Amniotic stem cell (primary cell): ENCODE measurements around the gene MIB2.

Source experiments
- DNase-seq: peaks from one replicate; lab custom pipeline; 2025; lab: John Stamatoyannopoulos, UW

Gene MIB2

DNA sequence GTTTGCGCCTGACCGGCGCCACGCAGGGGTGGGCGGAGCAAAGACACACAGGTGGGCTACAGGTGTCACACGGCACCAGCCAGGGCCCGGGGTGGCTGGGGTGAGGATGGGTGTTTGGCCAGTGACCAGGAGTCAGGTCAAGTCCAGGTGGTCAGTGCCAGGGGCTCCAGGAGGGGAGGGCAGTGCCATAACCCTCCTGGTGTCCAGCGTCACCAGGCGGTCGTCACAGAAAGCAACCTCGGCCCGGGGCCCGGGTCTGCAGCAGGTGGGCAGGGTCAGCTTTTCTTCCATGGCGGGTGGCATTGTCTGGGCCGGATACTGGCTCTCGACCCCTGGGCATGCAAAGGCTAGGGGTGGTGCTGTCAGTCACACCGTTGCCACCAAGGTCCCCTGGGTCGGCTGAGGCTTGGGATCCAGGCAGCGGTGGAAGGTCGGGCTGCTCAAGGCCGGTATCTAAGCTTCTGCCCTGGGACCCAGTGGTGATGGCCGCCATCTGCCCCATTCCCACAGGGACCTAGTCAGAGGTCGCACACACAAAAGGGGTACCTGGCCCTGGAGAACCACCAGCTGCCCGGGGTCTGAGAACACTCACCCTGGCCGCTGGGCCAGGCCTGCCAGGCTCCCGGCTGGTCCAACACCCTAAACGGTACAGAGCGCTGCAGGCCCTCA is 17.1 kb upstream of the MIB2 start:
- no peak for DNase-seq

GRCh38 chr1:1598720-1599029 is 16.6 kb upstream of the MIB2 start:
- DNase-seq: no peak

DNA sequence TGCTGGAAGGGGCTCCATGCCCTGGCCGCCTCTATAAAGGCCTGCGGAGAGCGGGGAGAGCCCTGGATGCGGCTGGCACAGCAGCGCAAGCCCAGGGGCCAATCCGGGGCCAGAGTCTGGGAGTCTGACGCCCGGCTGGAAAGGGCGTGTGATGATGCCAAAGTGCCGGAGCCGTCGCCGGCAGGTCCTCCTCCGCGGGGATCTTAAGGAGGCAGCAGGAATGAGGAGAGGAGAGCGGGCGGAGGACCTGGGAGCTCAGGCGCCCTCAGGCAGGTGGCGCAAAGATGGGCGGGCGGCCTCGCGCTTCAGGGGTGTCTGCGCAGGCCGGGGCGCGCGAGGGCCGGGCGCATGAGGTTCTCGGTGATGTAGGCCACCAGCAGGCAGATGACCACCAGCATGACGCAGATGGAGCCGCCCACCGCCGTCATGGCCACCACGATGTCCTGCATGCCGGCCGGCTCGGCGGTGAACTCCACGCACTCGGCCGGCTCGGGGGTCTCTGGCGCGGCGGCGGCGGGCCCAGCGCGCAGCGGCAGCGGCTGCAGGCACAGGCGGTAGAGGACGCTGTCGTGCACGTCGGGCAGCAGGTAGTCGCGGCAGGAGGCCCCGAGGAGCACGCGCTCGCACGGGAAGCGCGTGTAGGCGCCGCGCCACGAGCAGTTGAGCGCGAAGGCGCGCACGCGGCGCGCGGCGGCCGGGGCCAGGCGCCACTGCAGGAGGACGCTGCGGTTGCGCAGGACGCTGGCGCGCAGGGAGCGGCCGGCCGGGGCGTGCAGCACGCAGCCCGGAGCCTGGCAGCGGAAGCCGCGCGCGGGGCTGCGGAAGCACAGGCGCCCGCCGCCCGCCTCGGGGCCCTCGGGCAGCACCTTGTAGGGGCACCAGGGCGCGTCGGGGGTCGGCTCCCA is 16.0 kb upstream of the MIB2 start:
- no peak for DNase-seq

- DNase-seq: no peak
Observed at GRCh38 chr1:1599935-1600860, 15.1 kb upstream of the MIB2 start, which contains the start of gene FNDC10. Gene FNDC10 (minus strand): TSS chr1:1600135. CDS start chr1:1600015, 120 bp downstream.

DNA sequence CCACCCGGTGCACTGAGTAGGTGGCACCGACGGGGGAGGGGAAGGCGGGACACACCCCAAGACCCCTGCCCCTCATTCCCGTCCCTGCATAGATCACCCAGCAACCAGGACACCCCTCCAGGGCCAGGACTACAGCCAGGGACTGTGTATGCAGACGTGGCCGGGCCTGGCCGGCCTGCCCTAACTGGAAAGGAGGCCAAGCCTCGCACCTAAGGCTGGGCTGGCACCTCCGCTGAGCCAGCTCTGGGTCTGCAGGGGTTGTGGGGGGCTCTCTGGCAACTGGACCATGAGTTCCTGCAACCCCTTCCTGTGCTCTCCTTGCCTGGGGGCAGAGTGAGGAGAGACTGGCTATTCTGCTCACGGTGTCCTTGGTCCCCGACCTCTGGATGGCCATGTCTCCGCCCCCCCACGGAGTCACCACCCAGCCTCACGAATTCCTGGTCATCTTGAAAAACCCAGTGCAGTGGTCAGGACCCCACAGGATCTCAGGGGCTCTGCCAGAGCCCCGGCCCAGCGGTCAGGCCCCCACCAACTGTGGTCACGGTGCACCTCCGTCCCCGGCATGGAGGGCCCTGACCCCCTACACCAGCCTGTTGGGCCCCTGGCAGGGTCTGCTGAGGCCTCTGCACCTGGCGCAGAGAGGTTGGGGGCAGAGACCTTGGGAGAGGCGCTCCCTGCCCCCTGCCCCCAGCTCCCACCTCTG is 14.3 kb upstream of the MIB2 start:
- no peak for DNase-seq

DNA sequence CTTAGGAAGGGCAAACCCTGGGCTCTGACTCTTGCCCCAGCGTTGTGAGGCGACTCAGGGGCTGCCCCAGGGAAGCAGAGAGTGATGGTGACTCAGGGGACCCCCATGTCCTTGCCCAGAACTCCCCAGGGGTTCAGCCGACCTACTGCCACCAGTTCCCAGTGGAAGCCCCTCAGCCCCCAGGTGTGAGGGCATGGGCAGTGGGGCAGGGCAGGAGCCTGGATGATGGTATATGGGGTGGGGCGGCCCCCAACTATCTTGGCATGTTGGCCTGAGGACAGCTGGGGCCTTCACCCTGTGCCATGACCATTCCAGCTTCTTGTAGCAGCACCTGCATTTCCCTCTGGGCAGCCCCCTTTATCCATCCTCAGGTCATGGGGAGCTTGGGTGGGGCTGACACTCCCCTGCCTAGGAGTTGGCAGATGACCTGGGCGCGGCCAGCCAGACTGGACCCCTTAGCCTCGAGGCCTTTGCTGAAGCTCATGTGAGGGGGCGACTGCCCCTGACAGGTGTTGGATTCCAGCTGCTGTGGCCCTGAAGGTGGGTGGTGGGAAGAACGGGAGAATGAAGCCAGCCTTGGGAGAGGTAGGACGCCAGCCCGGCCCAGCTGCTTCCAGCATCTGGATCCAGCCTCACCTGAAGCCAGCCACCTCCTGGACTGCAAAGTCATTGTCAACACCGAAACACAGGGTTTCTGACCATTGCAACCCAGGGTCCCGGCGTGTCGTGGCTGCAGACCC is 13.6 kb upstream of the MIB2 start:
- DNase-seq: no peak

GRCh38 chr1:1602304-1602967 is 12.9 kb upstream of the MIB2 start:
- no peak for DNase-seq

DNA sequence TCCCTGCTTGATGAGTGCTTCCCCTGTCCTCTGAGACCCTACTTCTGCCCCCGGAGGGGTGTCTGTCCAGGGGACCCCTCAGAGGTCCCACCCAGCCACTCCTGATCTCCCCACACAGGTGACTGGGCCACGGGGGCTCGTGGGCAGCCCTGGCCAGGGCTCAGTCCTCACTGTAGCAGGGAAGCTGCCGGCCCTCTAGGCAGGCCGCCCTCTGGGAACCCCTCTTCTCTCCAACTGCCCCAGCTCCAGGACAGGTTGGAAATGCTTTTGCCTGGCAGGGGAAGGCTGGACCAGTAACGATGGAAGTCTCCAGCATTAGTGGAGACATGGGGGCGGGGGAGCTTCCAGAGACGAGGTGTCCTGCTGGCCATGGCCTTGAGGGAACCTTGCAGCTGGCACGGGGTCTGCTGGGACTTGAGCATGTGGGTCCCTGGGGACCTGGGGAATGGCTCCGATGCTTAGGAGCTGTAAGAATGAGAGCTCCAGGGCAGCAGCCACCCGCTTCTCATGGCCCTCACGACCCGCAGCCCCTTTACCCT is 12.3 kb upstream of the MIB2 start:
- no peak for DNase-seq

DNA sequence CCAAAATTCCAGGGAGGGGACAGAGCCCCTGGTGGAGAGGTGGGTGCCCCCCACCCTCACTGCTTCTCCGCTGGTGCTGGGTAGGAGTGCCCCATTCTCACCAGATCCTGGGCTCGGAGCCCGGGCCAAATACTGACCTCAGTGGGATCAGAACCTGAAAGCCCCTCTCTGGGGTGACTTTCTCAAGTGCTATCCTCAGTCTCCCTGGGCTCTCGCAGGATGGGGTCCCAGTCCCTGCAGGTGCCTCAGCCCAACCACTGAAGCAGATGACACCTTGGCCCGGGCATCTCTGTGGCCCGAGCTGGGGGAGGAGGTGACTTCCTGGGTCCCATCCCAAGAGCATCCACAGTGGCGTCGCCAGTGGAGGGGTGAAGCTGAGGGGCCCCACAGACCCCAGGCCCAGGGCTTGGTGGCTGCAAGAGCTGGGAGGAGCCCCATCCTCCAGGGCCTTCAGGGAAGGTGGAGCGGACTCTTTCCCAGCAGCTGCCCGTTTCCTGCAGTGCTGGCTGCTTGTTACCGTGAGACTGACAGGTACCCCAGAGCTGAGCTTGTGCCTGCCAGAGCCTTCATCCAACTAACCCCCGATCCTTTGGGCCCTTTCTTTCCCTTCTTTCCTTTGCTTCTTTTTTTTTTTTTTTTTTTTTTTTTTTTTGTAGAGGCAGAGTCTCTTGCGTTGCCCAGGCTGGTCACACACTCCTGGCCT is 11.5 kb upstream of the MIB2 start:
- DNase-seq: no peak

GRCh38 chr1:1604374-1605033 is 10.8 kb upstream of the MIB2 start:
- no peak for DNase-seq

DNA sequence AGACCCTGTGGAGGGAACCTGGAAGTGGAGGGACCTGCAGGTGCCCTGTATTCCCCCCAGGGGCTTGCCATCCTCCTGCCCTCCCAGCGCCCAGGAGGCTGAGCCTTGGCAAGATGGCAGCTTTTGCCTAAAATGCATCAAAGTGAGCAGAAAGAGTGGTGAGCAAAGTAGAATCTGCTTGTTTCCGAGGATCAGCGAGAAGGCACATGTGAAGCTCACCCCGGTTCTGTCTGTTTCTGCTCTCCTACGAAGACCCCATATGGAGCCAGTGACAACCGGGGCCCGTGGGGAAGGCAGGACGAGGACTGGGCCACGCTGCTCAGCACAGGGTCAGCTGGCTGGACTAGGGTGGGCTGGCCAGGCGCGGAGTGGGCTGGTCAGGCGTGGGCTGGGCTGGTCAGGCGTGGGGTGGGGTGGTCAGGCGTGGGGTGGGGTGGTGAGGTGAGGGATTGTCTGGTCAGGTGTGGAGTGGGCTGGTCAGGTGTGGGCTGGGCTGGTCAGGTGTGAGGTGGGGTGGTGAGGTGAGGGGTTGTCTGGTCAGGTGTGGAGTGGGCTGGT is 10.2 kb upstream of the MIB2 start:
- DNase-seq: no peak

GRCh38 chr1:1605724-1606123 is 9.6 kb upstream of the MIB2 start:
- no peak for DNase-seq

DNA sequence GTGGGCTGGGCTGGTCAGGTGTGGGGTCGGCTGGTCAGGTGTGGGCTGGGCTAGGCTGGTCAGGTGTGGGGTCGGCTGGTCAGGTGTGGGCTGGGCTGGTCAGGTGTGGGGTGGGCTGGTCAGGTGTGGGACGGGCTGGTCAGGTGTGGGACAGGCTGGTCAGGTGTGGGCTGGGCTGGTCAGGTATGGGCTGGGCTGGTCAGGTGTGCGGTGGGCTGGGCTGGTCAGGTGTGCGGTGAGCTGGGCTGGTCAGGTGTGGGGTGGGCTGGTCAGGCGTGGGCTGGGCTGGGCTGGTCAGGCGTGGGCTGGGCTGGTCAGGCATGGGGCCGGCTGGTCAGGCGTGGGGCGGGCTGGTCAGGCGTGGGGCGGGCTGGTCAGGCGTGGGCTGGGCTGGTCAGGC is 9.1 kb upstream of the MIB2 start:
- DNase-seq: no peak

DNA sequence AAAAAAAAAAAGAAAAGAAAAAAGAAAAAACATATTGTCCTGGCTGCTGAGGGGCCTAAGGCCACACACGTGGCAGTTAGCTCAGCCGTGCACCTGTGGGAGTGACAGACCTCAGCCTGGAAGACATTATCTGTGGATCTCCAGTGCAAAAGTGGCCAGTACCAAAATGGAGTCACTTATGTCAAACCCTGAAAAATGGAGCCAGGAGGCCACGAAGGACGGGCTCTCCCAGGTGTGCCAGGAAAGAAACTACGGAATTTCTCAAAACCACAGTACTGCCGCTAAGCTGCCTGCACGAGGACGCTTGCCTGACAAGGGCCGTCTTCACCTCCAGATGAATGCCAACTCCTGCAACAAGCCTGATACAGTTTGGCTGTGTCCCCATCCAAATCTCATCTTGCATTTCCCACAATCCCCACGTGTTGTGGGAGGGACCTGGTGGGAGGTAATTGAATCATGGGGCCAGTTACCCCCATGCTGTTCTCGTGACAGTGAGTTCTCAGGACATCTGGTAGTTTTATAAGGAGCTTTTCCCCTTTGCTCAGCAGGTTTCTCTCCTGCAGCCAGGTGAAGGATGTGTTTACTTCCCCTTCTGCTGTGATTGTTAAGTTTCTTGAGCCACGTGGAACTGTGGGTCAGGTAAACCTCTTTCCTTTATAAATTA is 5.3 kb upstream of the MIB2 start:
- no peak for DNase-seq

DNA sequence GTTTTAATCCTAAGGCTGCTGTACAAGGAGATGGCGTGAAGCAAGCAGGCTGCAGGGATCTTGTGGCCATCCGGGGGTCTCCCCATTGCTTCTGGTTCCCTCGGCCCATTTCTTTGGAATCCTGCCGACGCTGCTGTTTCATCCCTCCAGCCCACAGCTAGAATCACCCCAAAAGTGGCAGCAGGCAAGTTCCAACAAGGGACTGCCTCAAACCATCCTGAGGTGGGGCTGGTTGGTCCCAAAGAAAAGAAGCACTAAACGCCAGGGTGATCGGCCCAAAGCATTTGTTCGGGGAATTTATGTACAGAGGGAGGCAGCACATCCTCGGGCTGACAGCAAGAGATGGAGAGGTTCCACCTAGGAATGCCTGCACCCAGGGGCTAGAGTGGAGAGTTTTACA is 4.5 kb upstream of the MIB2 start:
- no peak for DNase-seq

- no peak for DNase-seq
Observed at GRCh38 chr1:1612104-1612400, 3.2 kb upstream of the MIB2 start.

DNA sequence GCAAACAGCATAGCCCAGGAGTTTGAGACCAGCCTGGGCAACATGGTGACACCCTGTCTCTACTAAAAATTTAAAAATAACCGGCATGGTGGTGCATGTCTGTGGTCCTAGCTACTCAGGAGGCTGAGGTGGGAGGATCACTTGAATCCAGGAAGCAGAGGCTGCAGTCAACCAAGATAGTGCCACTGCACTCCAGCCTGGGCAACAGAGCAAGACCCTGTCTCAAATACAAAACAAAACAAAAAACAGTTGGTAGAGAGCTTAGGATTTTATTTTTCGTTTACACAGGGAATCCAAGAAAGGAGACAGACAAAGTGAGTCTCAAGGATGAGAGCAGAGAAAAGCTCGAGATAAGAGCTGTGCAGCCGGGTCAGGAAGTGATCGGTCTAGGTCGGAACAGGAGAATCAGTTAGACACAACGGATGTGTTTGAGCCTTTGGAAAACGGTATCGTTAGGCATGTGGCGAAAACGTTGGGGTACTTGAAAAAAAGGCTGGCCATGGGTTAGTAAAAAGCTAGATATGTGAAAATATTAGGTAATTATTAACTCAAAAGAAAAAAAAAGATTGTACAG is 1.7 kb upstream of the MIB2 start:
- DNase-seq: no peak
